Memory B cell (primary cell): ENCODE results near the gene OPA3.

Source experiments
- ATAC-seq: fragments of 150-1000 bp; cut with Tn5 transposase; 2 replicates; pipeline ENCODE4 v1.10.0; 2021; ENCODE audit warnings: low read depth, mild to moderate bottlenecking, moderate library complexity
- DNase-seq, 2 donors: peaks; one replicate each; pipeline ENCODE4 v3.0.0; 2022; ENCODE audit warnings: low spot score in 2 of 2
- H3K27ac Mint-ChIP-seq: one replicate; pipeline ENCODE4 v1.8.0; 2022; ENCODE audit warnings: mild to moderate bottlenecking, moderate library complexity, mixed read lengths
- H3K27me3 Mint-ChIP-seq: one replicate; pipeline ENCODE4 v1.8.0; 2022; ENCODE audit warnings: mixed read lengths
- H3K36me3 Mint-ChIP-seq: one replicate; pipeline ENCODE4 v1.8.0; 2022; ENCODE audit warnings: mild to moderate bottlenecking, mixed read lengths
- H3K4me1 Mint-ChIP-seq: one replicate; pipeline ENCODE4 v1.8.0; 2022; ENCODE audit warnings: mixed read lengths
- H3K4me3 Mint-ChIP-seq: one replicate; pipeline ENCODE4 v1.8.0; 2022; ENCODE audit warnings: mild to moderate bottlenecking, moderate library complexity, mixed read lengths
- H3K9me3 Mint-ChIP-seq: one replicate; pipeline ENCODE4 v1.8.0; 2022; ENCODE audit warnings: mixed read lengths

Gene OPA3

GRCh38 chr19:45607071-45608029 lies 22.7 kb upstream of the OPA3 start:
- H3K4me3 Mint-ChIP-seq, result peak overlapping the region; percentile 67
- peak; percentile 21 for ATAC-seq
- peaks cover 6% of the 10 kb centered on the region for H3K27me3 Mint-ChIP-seq

GRCh38 chr19:45601524-45602374 lies 17.1 kb upstream of the OPA3 start, which contains the start of gene GPR4:
GPR4 (minus strand) TSS chr19:45602212; CDS start chr19:45591866, 10,346 bp downstream.
- Mint-ChIP-seq H3K4me1 (peaks cover 34% of the 10 kb centered on the region), H3K27ac (no peak within 1 kb of the TSS), H3K4me3 (no peak within 1 kb of the TSS), H3K9me3 (no peaks in the 10 kb centered on the region), H3K27me3 (peaks cover 38% of the 10 kb centered on the region), H3K36me3 (peaks cover 3% of the 10 kb centered on the region)
- DNase-seq, result no peak
- ATAC-seq, result no peak

More at GRCh38 chr19:45607071-45608029, 22.7 kb upstream of the OPA3 start:
- Mint-ChIP-seq H3K4me1 (peaks cover 10% of the 10 kb centered on the region), H3K36me3 (peaks cover 16% of the 10 kb centered on the region), H3K27ac (no peak overlapping the region), H3K9me3 (peaks cover 5% of the 10 kb centered on the region)
- no peak for DNase-seq

DNA sequence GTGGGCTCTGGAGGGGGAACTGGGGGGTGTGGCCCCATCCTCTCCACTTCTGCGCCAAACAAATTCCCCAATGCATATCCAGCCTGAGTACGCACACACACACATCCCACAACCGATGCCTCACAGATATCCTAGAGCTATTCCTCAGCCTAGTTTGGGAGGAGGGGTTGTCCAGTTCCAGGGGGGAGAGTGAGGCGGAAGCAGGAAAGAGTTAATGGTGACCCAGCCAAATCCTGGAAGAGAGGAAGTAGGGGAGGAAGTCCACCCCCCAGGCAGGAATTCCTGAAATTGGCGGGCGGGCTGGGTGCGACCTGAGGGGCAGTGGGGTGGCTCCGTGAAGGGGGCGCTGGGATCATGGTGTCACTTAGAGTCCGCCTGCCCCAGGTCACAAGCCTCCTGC lies 16.5 kb upstream of the OPA3 start:
- Mint-ChIP-seq H3K27ac (no peak overlapping the region), H3K4me1 (peaks cover 34% of the 10 kb centered on the region), H3K4me3 (no peak overlapping the region), H3K36me3 (peaks cover 3% of the 10 kb centered on the region), H3K27me3 (peaks cover 42% of the 10 kb centered on the region), H3K9me3 (no peaks in the 10 kb centered on the region)
- DNase-seq (no peak), ATAC-seq (no peak)

GRCh38 chr19:45600340-45600885 lies 15.8 kb upstream of the OPA3 start:
- DNase-seq (no peak), ATAC-seq (no peak)
- Mint-ChIP-seq H3K36me3 (peaks cover 3% of the 10 kb centered on the region), H3K27ac (no peak overlapping the region), H3K4me1 (peaks cover 34% of the 10 kb centered on the region), H3K4me3 (no peak overlapping the region), H3K9me3 (no peaks in the 10 kb centered on the region), H3K27me3 (peaks cover 42% of the 10 kb centered on the region)

DNA sequence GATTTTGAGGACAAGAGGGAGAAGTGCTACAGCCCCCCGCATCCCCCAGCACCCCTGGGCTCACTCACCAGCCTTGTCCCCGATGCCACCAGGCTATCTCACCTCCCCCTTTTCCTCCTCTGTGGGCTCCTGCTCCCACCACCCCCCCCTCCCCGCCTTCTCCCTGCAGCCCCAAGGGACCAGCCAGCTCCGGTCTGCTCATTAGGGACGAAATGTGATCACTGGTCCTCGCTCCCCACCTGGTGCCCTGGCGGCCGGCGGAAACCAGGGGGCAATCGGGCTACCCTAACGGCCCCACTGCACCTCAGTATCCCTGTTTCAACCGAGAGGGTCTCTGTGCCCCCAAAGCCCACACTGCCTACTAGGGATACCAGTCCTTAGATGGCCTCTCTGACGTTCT lies 14.7 kb upstream of the OPA3 start:
- no peak overlapping the region for H3K27ac Mint-ChIP-seq
- H3K9me3 Mint-ChIP-seq, result no peaks in the 10 kb centered on the region
- ATAC-seq (no peak), DNase-seq (no peak)
- H3K27me3 Mint-ChIP-seq, result peaks cover 42% of the 10 kb centered on the region
- H3K4me1 Mint-ChIP-seq, result peaks cover 34% of the 10 kb centered on the region
- no peak overlapping the region for H3K4me3 Mint-ChIP-seq
- peaks cover 3% of the 10 kb centered on the region for H3K36me3 Mint-ChIP-seq

DNA sequence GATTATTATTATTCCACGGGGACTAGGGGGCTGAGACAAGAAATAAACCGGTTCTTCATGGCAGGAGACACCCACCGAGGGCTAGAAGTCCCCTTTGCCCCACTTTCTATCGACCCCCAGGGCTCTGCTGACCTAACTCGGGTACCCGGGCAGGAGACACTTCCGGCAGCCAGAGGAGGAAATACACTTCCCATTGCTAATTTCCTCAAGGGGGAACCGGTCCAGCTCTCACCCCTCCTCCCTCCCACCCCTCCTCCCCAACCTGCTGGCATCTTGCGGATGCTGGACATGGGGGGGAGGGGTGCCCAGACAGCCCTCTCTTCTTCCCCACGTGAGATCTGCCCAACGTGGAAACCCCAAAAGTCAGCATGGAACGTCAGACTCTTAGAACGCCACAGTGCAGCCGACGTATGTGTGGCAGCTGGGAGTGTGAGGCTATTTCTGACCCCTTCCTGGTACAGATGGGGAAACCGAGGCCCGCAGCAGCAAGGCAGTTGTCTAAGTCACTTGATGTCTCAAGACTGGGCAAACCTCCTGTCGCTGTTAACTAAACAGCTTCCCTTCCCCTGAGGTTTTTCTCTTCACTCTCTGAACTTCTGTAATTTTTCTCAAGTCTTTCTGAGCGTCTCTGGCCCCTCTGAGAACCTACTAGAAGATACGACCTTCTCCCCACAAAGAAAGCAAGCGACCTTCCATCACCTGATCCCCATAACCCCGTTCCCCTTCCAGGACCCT lies 13.8 kb upstream of the OPA3 start:
- ATAC-seq (peak; percentile 62), DNase-seq (no peak)
- H3K27me3 Mint-ChIP-seq, result peaks cover 42% of the 10 kb centered on the region
- no peaks in the 10 kb centered on the region for H3K9me3 Mint-ChIP-seq
- peaks cover 34% of the 10 kb centered on the region for H3K4me1 Mint-ChIP-seq
- peaks cover 3% of the 10 kb centered on the region for H3K36me3 Mint-ChIP-seq
- H3K27ac Mint-ChIP-seq, result no peak overlapping the region
- peak overlapping the region; percentile 39 for H3K4me3 Mint-ChIP-seq

DNA sequence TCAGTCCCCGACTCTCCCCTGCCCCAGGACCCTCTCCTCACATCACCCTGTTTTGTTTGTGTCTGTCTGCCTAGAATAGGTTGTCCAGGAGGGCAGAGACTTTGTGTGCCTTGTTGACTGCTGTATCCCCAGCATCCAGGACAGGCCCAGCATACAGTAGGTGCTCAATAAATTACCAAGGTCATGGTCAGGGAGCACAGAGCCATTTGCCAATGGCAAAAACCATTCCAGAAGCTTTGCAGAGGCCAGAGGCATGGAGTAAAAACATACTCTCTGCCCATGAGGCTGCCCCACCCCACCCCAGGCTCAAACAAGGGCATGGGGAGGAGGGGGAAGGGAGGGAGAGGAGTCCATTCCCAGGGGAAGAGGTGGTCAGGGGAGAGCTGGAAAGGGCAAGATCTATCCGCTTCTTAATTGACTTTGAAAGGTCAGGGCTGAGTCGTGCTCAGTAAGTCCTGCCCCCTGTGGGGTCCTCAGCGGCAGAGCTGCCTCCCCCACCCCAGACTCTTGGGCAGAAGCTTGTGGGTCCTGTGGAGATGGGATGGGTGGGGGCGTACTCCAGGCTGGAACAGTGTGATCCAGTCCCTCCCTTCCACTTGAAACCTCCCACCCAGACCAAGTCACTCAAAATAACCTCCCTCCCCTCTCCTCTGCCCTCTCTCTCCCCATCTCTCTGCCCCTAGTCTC lies 13.0 kb upstream of the OPA3 start:
- no peak for ATAC-seq

DNA sequence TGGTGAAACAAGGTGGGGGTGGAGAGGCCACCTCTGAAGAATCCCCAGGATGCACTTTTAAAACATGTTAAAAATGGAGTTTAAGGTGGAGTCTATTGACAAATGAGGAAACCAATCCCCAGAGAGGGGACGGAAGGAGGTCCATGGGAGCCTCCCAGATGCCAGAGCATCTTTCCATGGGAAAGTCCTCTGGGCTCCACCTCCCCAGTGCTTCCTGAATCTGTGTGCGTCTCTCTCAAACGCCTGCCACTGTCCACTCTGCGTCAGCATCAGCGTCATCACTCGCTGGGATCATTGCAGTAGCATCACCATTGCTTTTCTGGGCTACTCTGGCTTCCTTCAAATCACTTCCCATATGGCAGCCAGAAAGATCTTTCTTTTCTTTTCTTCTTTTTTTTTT lies 11.2 kb upstream of the OPA3 start:
- Mint-ChIP-seq H3K4me3 (no peak overlapping the region), H3K4me1 (peaks cover 29% of the 10 kb centered on the region), H3K27me3 (peaks cover 41% of the 10 kb centered on the region), H3K9me3 (no peaks in the 10 kb centered on the region), H3K27ac (no peak overlapping the region), H3K36me3 (no peaks in the 10 kb centered on the region)
- DNase-seq, result no peak
- ATAC-seq, result no peak

More for the DNA sequence above, 13.0 kb upstream of the OPA3 start:
- Mint-ChIP-seq H3K36me3 (peaks cover 3% of the 10 kb centered on the region), H3K4me1 (peaks cover 32% of the 10 kb centered on the region), H3K27me3 (peaks cover 39% of the 10 kb centered on the region), H3K9me3 (no peaks in the 10 kb centered on the region), H3K27ac (no peak overlapping the region), H3K4me3 (no peak overlapping the region)
- DNase-seq, result no peak

DNA sequence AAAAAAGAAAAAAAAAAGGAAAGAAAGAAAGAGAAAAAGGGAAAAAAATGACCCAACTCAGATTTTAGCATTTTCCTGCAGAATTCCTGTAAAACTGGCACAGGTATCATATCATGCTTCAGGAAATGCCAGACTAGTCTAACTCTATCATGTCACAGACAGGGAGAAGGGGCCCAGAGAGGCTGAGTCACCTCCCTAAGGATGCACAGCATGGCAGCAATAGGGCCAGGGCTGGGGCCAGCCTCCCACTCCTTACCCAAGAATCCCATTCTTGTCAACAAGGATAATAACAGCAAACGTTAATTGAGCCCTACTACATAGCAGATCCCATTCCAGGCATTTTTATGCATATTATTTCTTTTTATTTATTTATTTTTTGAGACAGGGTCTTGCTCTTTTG lies 8.9 kb upstream of the OPA3 start:
- DNase-seq (no peak), ATAC-seq (no peak)
- peaks cover 41% of the 10 kb centered on the region for H3K27me3 Mint-ChIP-seq
- no peak overlapping the region for H3K27ac Mint-ChIP-seq
- no peak overlapping the region for H3K4me3 Mint-ChIP-seq
- H3K36me3 Mint-ChIP-seq, result no peaks in the 10 kb centered on the region
- H3K4me1 Mint-ChIP-seq, result peaks cover 17% of the 10 kb centered on the region
- no peaks in the 10 kb centered on the region for H3K9me3 Mint-ChIP-seq

DNA sequence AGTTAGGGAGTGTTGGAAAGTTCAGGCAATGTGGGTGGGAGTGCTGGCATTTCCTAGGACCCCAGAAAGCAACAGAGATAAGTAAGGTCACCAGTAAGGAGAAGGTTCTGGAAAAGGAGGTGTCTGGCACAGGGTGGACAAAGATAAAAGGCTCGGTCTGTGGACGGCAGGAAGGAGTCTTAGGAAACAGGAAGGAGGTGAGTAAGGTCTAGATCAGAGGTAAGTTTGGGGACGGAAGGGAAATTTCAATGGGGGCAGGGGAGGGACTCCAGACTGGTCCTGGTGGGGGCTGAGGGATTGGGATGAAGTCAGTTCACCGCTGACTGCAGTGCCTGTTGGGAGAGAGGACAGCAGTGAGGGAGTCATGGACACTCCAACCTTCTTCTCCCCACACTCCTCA lies 7.8 kb upstream of the OPA3 start:
- Mint-ChIP-seq H3K4me3 (no peak overlapping the region), H3K36me3 (no peaks in the 10 kb centered on the region), H3K4me1 (peaks cover 9% of the 10 kb centered on the region), H3K27ac (no peak overlapping the region), H3K9me3 (no peaks in the 10 kb centered on the region), H3K27me3 (peaks cover 36% of the 10 kb centered on the region)
- DNase-seq (no peak), ATAC-seq (no peak)

DNA sequence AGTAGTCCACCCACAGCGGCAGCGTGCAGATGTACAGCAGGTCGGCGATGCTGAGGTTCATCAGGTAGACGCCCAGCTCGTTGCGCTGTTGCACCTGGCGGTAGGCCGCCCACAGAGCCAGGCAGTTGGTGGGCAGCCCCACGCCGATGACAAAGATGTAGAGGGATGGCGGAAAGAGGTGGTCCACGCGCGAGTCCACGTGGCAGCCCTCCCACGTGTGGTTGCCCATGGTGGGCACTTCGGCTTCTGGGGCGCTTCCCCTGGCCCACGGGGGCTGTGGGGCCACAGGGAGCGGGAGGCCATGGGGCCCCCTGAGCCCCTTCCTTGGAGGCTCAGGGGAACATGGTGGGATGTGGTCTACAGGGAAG lies 7.0 kb upstream of the OPA3 start:
- H3K4me3 Mint-ChIP-seq, result no peak overlapping the region
- no peaks in the 10 kb centered on the region for H3K9me3 Mint-ChIP-seq
- no peak overlapping the region for H3K27ac Mint-ChIP-seq
- ATAC-seq (no peak), DNase-seq (no peak)
- H3K27me3 Mint-ChIP-seq, result peaks cover 32% of the 10 kb centered on the region
- H3K4me1 Mint-ChIP-seq, result peaks cover 9% of the 10 kb centered on the region
- no peaks in the 10 kb centered on the region for H3K36me3 Mint-ChIP-seq

DNA sequence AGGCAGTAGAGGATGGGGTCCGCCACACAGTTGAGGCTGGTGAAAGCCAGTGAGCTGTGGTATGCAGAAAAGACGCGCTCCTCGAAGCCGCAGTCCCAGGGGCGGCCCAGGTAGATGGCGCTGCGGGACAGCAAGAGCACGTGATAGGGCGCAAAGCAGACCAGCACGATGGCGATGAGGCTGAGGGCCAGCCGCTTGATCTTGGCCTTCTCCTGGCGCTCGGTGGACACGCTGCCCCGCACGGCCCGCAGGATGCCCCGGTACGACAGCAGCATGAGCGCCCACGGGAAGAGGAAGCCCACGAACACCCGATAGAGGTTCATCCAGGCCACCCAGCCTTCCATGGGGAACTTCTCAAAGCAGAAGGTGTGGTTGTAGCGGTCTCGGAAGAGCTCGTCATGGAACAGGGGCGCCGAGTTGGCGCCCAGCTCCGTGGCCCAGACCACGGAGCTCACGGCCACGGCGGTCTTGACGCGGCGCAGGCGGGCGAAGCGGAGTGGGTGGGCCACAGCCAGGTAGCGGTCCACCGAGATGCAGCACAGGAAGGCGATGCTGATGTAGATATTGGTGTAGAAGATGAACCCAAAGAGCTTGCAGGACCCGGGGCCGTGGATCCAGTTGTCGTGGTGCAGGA lies 6.5 kb upstream of the OPA3 start:
- ATAC-seq (peak; percentile 52), DNase-seq (no peak)
- H3K27me3 Mint-ChIP-seq, result peaks cover 29% of the 10 kb centered on the region
- no peaks in the 10 kb centered on the region for H3K9me3 Mint-ChIP-seq
- no peak overlapping the region for H3K27ac Mint-ChIP-seq
- H3K4me1 Mint-ChIP-seq, result peaks cover 9% of the 10 kb centered on the region
- H3K4me3 Mint-ChIP-seq, result no peak overlapping the region
- H3K36me3 Mint-ChIP-seq, result no peaks in the 10 kb centered on the region
